GM19463 (cell line): Measurements from ENCODE around the gene MTIF2.
"Not testable (repeated sequence)": the region's sequence is repeated elsewhere in the genome, so short reads cannot be mapped to it uniquely, and the experiment has no call there.

Experiments used
- ATAC-seq: cut with Tn5 transposase; IDR thresholded peaks from one replicate; pipeline ENCODE4 v1.9.1; 2021; ENCODE audit warnings: mild to moderate bottlenecking, moderate library complexity; ENCODE audit not compliant: unreplicated experiment

Gene MTIF2

DNA sequence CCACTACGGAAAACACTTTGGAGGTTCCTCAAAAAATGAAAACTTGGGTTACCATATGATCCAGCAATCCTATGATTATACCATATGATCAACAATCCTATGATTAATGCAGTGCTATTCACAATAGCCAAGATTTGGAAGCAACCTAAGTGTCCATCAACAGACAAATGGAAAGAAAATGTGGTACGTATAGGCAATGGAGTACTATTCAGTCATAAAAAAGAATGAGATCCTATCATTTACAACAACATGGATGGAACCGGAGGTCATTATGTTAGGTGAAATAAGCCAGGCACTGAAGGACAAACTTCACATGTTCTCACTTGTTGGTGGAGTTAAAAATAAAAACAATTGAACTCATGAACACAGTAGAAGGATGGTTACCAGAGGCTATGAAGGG is 64.5 kb downstream of the MTIF2 start:
- no peak for ATAC-seq

DNA sequence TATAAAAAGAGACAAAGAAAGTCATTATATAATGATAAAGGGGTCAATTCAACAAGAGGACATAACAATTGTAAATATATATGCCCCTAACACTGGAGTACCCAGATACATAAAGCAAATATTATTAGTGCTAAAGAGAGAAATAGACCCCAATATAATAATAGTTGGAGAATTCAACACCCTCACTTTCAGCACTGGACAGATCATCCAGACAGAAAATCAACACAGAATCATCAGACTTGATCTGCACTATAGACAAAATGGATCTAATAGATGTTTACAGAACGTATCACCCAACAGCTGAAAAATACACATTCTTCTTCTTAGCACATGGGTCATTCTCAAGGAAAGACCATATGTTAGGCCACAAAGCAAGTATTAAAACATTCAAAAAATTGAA is 68.6 kb downstream of the MTIF2 start:
- ATAC-seq, result no peak

DNA sequence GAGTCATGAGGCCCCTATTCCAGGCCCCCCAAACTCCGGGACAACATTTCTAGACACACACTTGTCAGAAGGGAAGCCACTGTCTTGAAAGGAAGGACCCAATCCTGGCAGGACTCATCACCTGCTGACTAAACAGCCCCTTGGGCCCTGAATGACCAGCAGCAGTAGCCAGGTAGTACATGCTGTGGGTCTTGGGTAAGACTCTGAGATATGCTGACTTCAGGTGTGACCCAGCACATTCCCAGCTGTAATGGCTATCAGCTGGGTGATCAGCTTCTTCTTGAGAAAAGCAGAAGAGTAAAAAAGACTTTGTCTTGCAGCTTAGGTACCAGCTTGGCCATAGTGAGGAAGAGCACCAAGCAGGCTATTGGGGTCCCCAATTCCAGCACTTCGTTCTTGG is 72.5 kb downstream of the MTIF2 start:
- ATAC-seq, result no peak

DNA sequence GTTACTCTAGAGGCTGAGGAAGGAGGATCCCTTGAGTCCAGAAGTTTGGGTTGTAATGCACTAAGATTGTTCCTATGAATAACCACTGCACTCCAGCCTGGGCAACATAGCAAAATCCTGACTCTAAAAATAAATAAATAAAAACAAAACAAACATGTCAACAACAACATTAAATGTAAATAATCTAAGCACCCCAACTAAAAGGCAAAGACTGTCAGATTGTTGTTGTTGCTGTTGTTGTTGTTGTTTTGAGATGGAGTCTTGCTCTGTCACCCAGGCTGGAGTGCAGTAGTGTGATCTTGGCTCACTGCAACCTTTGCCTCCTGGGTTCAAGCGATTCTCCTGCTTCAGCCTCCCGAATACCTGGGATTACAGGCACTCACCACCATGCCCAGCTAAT is 77.1 kb downstream of the MTIF2 start:
- not testable (repeated sequence) for ATAC-seq

DNA sequence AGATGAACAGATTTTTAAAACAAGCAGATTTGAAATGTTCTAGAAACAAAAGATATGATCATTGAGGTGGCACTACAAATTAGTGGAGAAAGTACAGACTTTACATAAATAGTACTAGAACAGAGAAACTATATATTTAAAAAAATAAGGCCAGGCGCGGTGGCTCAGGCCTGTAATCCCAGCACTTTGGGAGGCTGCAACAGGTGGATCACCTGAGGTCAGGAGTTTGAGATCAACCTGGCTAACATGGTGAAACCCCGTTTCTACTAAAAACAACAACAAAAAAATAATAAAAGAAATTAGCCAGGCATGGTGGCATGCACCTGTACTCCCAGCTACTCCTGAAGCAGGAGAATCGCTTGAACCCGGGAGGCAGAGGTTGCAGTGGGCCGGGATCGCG is 82.2 kb downstream of the MTIF2 start:
- ATAC-seq, result not testable (repeated sequence)
